Measurements from ENCODE around the gene TTBK1.

The TTBK1 gene

GRCh38 chr6:43274127-43274915 is 31.0 kb downstream of the TTBK1 start:
- no peak for DNase-seq

GRCh38 chr6:43274916-43275597 is 31.8 kb downstream of the TTBK1 start:
- DNase-seq = no peak

- no peak for DNase-seq
Measured at GRCh38 chr6:43275801-43276576, 32.7 kb downstream of the TTBK1 start.

GRCh38 chr6:43276577-43277305 is 33.5 kb downstream of the TTBK1 start:
- DNase-seq = no peak

DNA sequence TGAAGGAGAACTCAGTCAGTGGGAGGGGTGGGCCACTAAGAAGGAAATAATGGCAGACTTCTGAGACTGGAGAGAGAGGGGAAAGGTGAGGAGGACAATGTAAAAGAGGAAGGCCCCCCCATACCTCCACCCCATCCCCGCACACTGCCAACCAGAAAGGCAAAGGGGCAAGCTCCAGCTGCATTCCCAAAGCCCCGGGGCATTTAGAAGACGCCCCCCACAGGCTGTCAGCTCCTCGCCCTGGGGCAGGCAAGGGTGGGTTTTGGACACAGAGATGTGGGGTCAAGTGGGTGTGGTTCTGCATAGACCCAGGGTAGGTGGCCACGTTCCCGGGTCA is 34.0 kb downstream of the TTBK1 start:
- DNase-seq = no peak

- no peak for DNase-seq
Measured at GRCh38 chr6:43277643-43278523, 34.6 kb downstream of the TTBK1 start.

- no peak for DNase-seq
Measured at GRCh38 chr6:43278524-43279078, 35.3 kb downstream of the TTBK1 start.

DNA sequence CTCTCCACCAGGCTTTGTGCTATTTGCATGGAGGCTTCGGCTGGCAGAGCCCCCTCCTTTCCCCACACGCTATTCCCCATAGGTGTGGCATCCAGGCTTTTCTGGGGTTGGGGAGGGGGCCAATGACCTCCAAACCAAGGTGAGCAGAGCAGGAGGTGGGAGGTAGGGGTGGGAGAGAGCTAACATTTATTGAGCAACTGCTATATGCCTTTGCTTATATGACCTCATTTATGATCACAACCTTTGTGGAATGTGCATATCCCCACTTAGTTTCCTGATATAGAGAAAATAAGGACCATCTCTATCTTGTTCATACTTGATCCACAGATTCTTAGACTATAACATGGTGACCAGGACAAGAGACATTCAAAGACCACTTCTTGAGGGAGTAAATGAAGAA is 37.0 kb downstream of the TTBK1 start:
- DNase-seq = no peak

GRCh38 chr6:43282060-43282459 is 38.8 kb downstream of the TTBK1 start:
- no peak for DNase-seq

- DNase-seq = no peak
Measured at GRCh38 chr6:43282636-43283513, 39.6 kb downstream of the TTBK1 start.

DNA sequence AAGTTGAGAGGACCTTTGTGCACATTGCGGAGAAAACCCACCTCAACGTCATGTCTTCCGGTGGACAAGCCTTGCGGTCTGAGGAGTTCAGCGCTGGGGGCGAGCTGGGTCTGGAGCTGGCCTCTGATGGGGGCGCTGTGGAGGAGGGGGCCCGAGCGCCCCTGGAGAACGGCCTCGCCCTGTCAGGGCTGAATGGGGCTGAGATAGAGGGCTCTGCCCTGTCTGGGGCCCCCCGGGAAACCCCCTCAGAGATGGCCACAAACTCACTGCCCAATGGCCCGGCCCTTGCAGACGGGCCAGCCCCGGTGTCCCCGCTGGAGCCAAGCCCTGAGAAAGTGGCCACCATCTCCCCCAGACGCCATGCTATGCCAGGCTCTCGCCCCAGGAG is 40.2 kb downstream of the TTBK1 start:
- no peak for DNase-seq

- DNase-seq = no peak
Measured at GRCh38 chr6:43283905-43284304, 40.6 kb downstream of the TTBK1 start.

- no peak for DNase-seq
Measured at GRCh38 chr6:43284991-43285781, 41.9 kb downstream of the TTBK1 start.

- DNase-seq = no peak
Measured at GRCh38 chr6:43285832-43286231, 42.6 kb downstream of the TTBK1 start.

DNA sequence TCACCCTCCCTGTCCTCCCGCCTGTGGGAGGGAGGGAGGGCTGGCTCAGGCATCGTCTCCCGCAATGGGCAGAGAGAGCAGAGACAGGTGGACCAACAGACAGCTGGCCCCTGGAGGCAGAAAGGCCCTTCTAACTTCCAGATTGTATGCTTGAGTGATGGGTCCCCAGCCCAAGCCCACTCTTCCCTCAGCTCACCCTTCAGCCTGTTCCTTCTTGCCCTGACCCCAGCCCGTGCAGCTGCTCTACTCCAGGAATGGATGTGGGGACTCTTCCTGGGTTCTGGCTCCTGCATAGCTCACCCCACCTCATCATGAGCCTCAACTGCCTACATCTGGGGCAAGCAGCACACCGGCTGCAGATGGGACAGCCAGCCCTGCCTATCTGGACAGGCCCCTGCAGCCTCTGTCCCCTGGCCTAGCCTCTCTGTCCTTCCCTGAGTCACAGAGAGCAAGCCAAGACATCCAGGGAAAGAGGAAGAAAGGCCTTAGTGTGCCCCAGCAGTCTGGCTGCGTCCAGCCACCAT is 43.2 kb downstream of the TTBK1 start:
- DNase-seq = no peak

GRCh38 chr6:43286980-43287716 is 43.9 kb downstream of the TTBK1 start:
- DNase-seq = no peak

DNA sequence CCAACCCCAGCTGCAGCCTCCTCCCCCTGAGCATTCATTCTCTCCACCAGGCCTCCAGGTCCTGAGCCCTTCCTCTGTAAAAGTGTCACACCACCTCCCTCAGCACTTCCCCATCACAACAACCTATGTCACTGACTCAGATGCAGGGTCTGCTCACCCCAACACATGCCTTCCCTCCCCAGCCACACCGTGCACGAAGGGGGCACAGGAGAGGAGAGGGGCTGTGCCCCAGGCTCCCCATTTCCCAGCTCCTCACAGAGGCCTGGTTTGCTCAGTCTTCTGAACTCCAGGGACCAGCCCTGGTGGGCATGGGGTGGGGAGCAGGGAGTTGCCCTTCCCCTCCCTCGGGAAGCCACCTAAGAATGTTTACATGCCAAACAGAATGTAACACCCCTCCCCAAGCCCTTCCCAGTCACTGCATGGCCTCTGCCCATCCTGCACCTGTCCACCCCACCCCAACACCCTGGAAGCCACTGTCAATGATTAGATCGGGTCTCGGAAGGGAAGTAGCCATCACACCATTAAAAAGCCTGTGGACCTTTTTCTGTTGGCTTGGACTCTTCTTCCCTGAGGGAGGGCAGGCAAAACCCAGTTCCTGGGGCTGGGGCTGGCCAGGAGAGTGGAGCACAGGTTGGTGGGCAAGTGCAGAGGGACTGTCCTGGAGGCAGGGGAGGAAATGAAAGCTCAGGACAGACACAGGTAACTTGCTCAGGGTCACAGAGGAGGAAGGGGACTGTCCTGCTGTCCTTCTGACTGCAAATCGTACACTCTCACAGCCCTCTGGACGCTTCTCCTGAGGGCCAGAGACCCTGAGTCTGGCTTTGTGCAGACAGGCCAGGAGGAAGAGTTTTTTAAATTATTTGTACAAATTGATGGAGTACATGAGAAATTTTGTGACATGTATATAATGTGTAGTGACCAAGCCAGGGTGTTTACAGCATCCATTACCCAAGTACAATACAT is 44.7 kb downstream of the TTBK1 start:
- DNase-seq = no peak

Measured in NCI-H748 treated with DMSO at 0.1 percent for 48 hours (cell line).